ENCODE measurements around the gene ULBP2.

The ULBP2 gene

GRCh38 chr6:149975400-149975799 is 33.6 kb downstream of the ULBP2 start:
- Histone ChIP-seq H3K9me3 (ENCODE audit: control insufficient read depth, insufficient read depth, low read depth, low read length) (no peaks in the 10 kb centered on the region), H3K4me1 (ENCODE audit: control insufficient read depth, insufficient read depth, low read length) (no peaks in the 10 kb centered on the region), H3K9ac (ENCODE audit: low read length) (no peak overlapping the region), H3K36me3 (ENCODE audit: control insufficient read depth, insufficient read depth, low read length) (no peaks in the 10 kb centered on the region), H3K27me3 (ENCODE audit: control insufficient read depth, insufficient read depth, low read length) (peaks cover 82% of the 10 kb centered on the region), H3K4me3 (ENCODE audit: low read depth, low read length) (no peak overlapping the region), H3K27ac (ENCODE audit: low read depth, low read length) (no peak overlapping the region)

- H3K4me1 ChIP-seq (ENCODE audit: control insufficient read depth, insufficient read depth, low read length), result no peaks in the 10 kb centered on the region
- H3K4me3 ChIP-seq (ENCODE audit: low read depth, low read length), result no peak overlapping the region
- no peak overlapping the region for H3K27ac ChIP-seq (ENCODE audit: low read depth, low read length)
- no peaks in the 10 kb centered on the region for H3K36me3 ChIP-seq (ENCODE audit: control insufficient read depth, insufficient read depth, low read length)
- peaks cover 91% of the 10 kb centered on the region for H3K27me3 ChIP-seq (ENCODE audit: control insufficient read depth, insufficient read depth, low read length)
- H3K9ac ChIP-seq (ENCODE audit: low read length), result no peak overlapping the region
- H3K9me3 ChIP-seq (ENCODE audit: control insufficient read depth, insufficient read depth, low read depth, low read length), result no peaks in the 10 kb centered on the region
Measured at GRCh38 chr6:149977221-149977620, 35.4 kb downstream of the ULBP2 start.

GRCh38 chr6:149978610-149979009 is 36.8 kb downstream of the ULBP2 start:
- H3K9ac ChIP-seq (ENCODE audit: low read length), result no peak overlapping the region
- no peak overlapping the region for H3K27ac ChIP-seq (ENCODE audit: low read depth, low read length)
- H3K4me1 ChIP-seq (ENCODE audit: control insufficient read depth, insufficient read depth, low read length), result no peaks in the 10 kb centered on the region
- peaks cover 95% of the 10 kb centered on the region for H3K27me3 ChIP-seq (ENCODE audit: control insufficient read depth, insufficient read depth, low read length)
- no peaks in the 10 kb centered on the region for H3K36me3 ChIP-seq (ENCODE audit: control insufficient read depth, insufficient read depth, low read length)
- no peak overlapping the region for H3K4me3 ChIP-seq (ENCODE audit: low read depth, low read length)
- no peaks in the 10 kb centered on the region for H3K9me3 ChIP-seq (ENCODE audit: control insufficient read depth, insufficient read depth, low read depth, low read length)

GRCh38 chr6:149979293-149979692 is 37.5 kb downstream of the ULBP2 start:
- Histone ChIP-seq H3K27me3 (ENCODE audit: control insufficient read depth, insufficient read depth, low read length) (peaks cover 89% of the 10 kb centered on the region), H3K9ac (ENCODE audit: low read length) (no peak overlapping the region), H3K27ac (ENCODE audit: low read depth, low read length) (no peak overlapping the region), H3K4me3 (ENCODE audit: low read depth, low read length) (no peak overlapping the region), H3K4me1 (ENCODE audit: control insufficient read depth, insufficient read depth, low read length) (no peaks in the 10 kb centered on the region), H3K36me3 (ENCODE audit: control insufficient read depth, insufficient read depth, low read length) (no peaks in the 10 kb centered on the region), H3K9me3 (ENCODE audit: control insufficient read depth, insufficient read depth, low read depth, low read length) (no peaks in the 10 kb centered on the region)

DNA sequence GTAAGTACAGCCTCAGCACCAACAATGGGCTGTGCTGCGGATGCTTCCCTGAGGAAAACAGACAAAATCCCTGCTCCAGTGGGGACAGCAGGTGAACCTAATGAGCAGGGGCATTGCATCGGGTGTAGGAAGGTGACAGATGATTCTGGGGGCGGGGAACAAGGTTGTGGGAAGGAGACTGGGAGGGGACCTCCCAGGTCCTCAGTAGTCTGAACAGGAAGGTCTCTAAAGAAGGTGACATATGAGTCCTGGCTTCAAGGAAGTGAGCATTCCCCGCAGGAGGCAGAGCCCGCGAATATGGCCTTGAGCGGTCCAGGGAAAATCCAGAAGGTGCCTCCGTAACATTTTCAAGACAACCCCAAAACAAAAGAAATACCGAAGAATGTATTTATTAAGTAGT is 41.3 kb downstream of the ULBP2 start:
- H3K9me3 ChIP-seq (ENCODE audit: control insufficient read depth, insufficient read depth, low read depth, low read length), result no peaks in the 10 kb centered on the region
- H3K4me3 ChIP-seq (ENCODE audit: low read depth, low read length), result no peak overlapping the region
- no peaks in the 10 kb centered on the region for H3K4me1 ChIP-seq (ENCODE audit: control insufficient read depth, insufficient read depth, low read length)
- no peak overlapping the region for H3K9ac ChIP-seq (ENCODE audit: low read length)
- H3K36me3 ChIP-seq (ENCODE audit: control insufficient read depth, insufficient read depth, low read length), result no peaks in the 10 kb centered on the region
- peaks cover 89% of the 10 kb centered on the region for H3K27me3 ChIP-seq (ENCODE audit: control insufficient read depth, insufficient read depth, low read length)
- no peak overlapping the region for H3K27ac ChIP-seq (ENCODE audit: low read depth, low read length)

- Histone ChIP-seq H3K4me1 (ENCODE audit: control insufficient read depth, insufficient read depth, low read length) (peaks cover 4% of the 10 kb centered on the region; the same call in 1 of the 2 replicates), H3K27me3 (ENCODE audit: control insufficient read depth, insufficient read depth, low read length) (peaks cover 90% of the 10 kb centered on the region), H3K9me3 (ENCODE audit: control insufficient read depth, insufficient read depth, low read depth, low read length) (no peaks in the 10 kb centered on the region), H3K27ac (ENCODE audit: low read depth, low read length) (no peak overlapping the region), H3K9ac (ENCODE audit: low read length) (no peak overlapping the region), H3K36me3 (ENCODE audit: control insufficient read depth, insufficient read depth, low read length) (no peaks in the 10 kb centered on the region), H3K4me3 (ENCODE audit: low read depth, low read length) (no peak overlapping the region)
Measured at GRCh38 chr6:149984773-149985172, 43.0 kb downstream of the ULBP2 start.

- Histone ChIP-seq H3K9me3 (ENCODE audit: control insufficient read depth, insufficient read depth, low read depth, low read length) (no peaks in the 10 kb centered on the region), H3K27ac (ENCODE audit: low read depth, low read length) (no peak overlapping the region), H3K4me1 (ENCODE audit: control insufficient read depth, insufficient read depth, low read length) (peaks cover 10% of the 10 kb centered on the region; the same call in 1 of the 2 replicates), H3K36me3 (ENCODE audit: control insufficient read depth, insufficient read depth, low read length) (no peaks in the 10 kb centered on the region), H3K4me3 (ENCODE audit: low read depth, low read length) (no peak overlapping the region), H3K9ac (ENCODE audit: low read length) (no peak overlapping the region), H3K27me3 (ENCODE audit: control insufficient read depth, insufficient read depth, low read length) (peaks cover 93% of the 10 kb centered on the region)
Measured at GRCh38 chr6:149985481-149985937, 43.7 kb downstream of the ULBP2 start.

DNA sequence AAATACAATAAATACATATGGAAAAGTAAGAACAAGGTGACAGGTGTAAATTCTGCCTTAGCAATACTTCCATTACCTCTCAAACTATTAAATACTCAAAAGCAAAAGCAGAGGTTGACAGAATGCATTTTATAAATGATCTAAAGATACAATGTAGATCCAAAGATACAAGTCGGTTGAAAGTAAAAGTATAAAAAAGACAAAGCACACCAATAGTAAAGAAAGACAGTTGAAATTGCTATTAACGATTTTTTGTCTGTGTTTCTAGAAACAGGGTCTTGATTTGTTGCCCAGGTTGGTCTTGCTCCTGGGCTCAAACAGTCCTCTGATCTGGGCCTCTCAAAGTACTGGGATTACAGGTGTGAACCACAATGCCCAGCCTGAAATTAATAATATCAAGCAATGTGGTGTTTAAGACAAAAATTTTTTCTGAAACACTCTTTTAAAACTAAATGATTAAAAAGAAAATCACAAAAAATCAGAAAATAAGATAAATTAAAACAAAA is 45.8 kb downstream of the ULBP2 start:
- Histone ChIP-seq H3K36me3 (ENCODE audit: control insufficient read depth, insufficient read depth, low read length) (no peaks in the 10 kb centered on the region), H3K27me3 (ENCODE audit: control insufficient read depth, insufficient read depth, low read length) (peaks cover 93% of the 10 kb centered on the region)

GRCh38 chr6:149988550-149989346 is 46.9 kb downstream of the ULBP2 start:
- Histone ChIP-seq H3K36me3 (ENCODE audit: control insufficient read depth, insufficient read depth, low read length) (no peaks in the 10 kb centered on the region), H3K4me1 (ENCODE audit: control insufficient read depth, insufficient read depth, low read length) (peaks cover 22% of the 10 kb centered on the region), H3K4me3 (ENCODE audit: low read depth, low read length) (peak overlapping the region; percentile 4; the same call in 1 of the 2 replicates), H3K9ac (ENCODE audit: low read length) (no peak overlapping the region), H3K27ac (ENCODE audit: low read depth, low read length) (no peak overlapping the region), H3K9me3 (ENCODE audit: control insufficient read depth, insufficient read depth, low read depth, low read length) (no peaks in the 10 kb centered on the region), H3K27me3 (ENCODE audit: control insufficient read depth, insufficient read depth, low read length) (peaks cover 95% of the 10 kb centered on the region)

More for the DNA sequence above, 45.8 kb downstream of the ULBP2 start:
- Histone ChIP-seq H3K4me3 (ENCODE audit: low read depth, low read length) (no peak overlapping the region), H3K9me3 (ENCODE audit: control insufficient read depth, insufficient read depth, low read depth, low read length) (no peaks in the 10 kb centered on the region), H3K27ac (ENCODE audit: low read depth, low read length) (no peak overlapping the region), H3K4me1 (ENCODE audit: control insufficient read depth, insufficient read depth, low read length) (peaks cover 22% of the 10 kb centered on the region), H3K9ac (ENCODE audit: low read length) (no peak overlapping the region)

- H3K27me3 ChIP-seq (ENCODE audit: control insufficient read depth, insufficient read depth, low read length), result peaks cover 100% of the 10 kb centered on the region
- no peaks in the 10 kb centered on the region for H3K36me3 ChIP-seq (ENCODE audit: control insufficient read depth, insufficient read depth, low read length)
- H3K4me3 ChIP-seq (ENCODE audit: low read depth, low read length), result peak overlapping the region; percentile 54
- H3K27ac ChIP-seq (ENCODE audit: low read depth, low read length), result no peak overlapping the region
- peaks cover 22% of the 10 kb centered on the region for H3K4me1 ChIP-seq (ENCODE audit: control insufficient read depth, insufficient read depth, low read length)
- no peaks in the 10 kb centered on the region for H3K9me3 ChIP-seq (ENCODE audit: control insufficient read depth, insufficient read depth, low read depth, low read length)
- no peak overlapping the region for H3K9ac ChIP-seq (ENCODE audit: low read length)
Measured at GRCh38 chr6:149990212-149990660, 48.4 kb downstream of the ULBP2 start.

DNA sequence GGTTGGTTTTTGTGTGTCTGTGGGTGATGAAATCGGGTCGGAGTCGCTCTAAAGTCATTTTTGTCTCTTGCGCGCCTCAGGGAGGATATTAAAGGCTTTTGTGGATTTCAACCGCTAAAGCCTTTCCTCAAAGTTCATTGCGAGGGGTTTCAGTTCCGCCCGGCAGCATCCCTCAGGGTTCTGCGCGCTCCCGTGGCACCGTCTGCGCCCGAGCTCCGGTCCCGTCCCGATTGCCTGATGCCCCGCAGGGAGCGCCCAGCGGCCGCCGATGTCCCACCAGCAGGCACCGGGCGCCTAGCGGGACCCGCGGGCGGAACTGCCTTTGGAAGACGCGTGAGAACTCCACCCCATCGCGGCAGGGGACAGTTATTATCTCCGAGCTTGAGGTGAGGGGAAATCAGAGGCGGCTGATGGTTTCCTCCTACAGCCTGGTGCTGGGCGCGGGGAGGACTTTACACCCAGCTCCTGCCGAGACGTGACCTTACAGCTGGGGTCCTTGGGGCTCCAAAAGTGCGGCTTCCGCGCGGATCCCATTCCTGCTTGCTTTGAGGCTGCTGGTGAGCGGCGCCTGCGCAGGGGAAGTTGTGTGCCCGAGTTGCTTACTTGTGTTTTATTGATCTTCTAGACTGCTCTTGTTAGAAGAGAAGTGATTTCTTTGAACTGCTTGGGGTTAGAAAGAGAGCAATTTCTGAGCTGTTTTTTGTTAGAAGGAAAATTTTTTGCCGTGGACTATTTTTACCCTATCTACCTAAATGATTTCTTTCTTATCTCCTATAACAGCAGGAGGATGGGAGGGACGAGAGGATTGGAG is 49.1 kb downstream of the ULBP2 start:
- H3K9me3 ChIP-seq (ENCODE audit: control insufficient read depth, insufficient read depth, low read depth, low read length), result no peaks in the 10 kb centered on the region
- peaks cover 22% of the 10 kb centered on the region for H3K4me1 ChIP-seq (ENCODE audit: control insufficient read depth, insufficient read depth, low read length)
- no peak overlapping the region for H3K27ac ChIP-seq (ENCODE audit: low read depth, low read length)
- H3K9ac ChIP-seq (ENCODE audit: low read length), result no peak overlapping the region
- H3K27me3 ChIP-seq (ENCODE audit: control insufficient read depth, insufficient read depth, low read length), result peaks cover 100% of the 10 kb centered on the region
- peak overlapping the region; percentile 54 for H3K4me3 ChIP-seq (ENCODE audit: low read depth, low read length)
- H3K36me3 ChIP-seq (ENCODE audit: control insufficient read depth, insufficient read depth, low read length), result no peaks in the 10 kb centered on the region
